MCF 10A (cell line): ENCODE measurements around the gene NELL1. TPM values are rescaled to one million over a fixed set of nuclear protein-coding genes. Genes with fewer than 3 reads are reported as not detected.

Experiments
- BruUV-seq: library from RNA; stranded (reverse); fragments of 400-500 nt; replicated peaks from 2 replicates; lab custom pipeline; 2021; lab: Mats Ljungman, UMichigan
- CTCF ChIA-PET: fragments of 300-600 bp; sonication (Branson Sonifier 250); formaldehyde crosslinking; extraction: SDS; loops from one replicate; lab custom pipeline; 2021; ENCODE audit warnings: antibody characterized with exemption, inconsistent platforms; lab: Yijun Ruan, JAX
- POLR2A ChIA-PET: fragments of 300-600, 350-650 bp; sonication (Branson Sonifier 250); formaldehyde crosslinking; extraction: SDS; loops from one replicate; lab custom pipeline; 2020; ENCODE audit warnings: antibody characterized with exemption, inconsistent platforms; lab: Yijun Ruan, JAX
- DNase-seq: peaks from one replicate; pipeline ENCODE4 v3.0.0-alpha.2; 2018; ENCODE audit not compliant: unreplicated experiment
- H3K27ac Mint-ChIP-seq: one replicate; pipeline ENCODE4 v1.8.0; 2022; ENCODE audit warnings: mild to moderate bottlenecking, low read depth, mixed read lengths; ENCODE audit not compliant: unreplicated experiment
- H3K27me3 Mint-ChIP-seq: one replicate; pipeline ENCODE4 v1.8.0; 2022; ENCODE audit warnings: mixed read lengths; ENCODE audit not compliant: insufficient read depth, unreplicated experiment
- H3K36me3 Mint-ChIP-seq: one replicate; pipeline ENCODE4 v1.8.0; 2022; ENCODE audit warnings: mild to moderate bottlenecking, moderate library complexity, mixed read lengths; ENCODE audit not compliant: insufficient read depth, unreplicated experiment
- H3K4me1 Mint-ChIP-seq: one replicate; pipeline ENCODE4 v1.8.0; 2022; ENCODE audit warnings: mixed read lengths; ENCODE audit not compliant: insufficient read depth, unreplicated experiment
- H3K4me3 Mint-ChIP-seq: one replicate; pipeline ENCODE4 v1.8.0; 2022; ENCODE audit warnings: mild to moderate bottlenecking, moderate library complexity, mixed read lengths; ENCODE audit not compliant: unreplicated experiment
- H3K9me3 Mint-ChIP-seq: one replicate; pipeline ENCODE4 v1.8.0; 2022; ENCODE audit warnings: mixed read lengths; ENCODE audit not compliant: unreplicated experiment
- intact Hi-C: fragments of 100-400 bp; cut with micrococcal nuclease; formaldehyde crosslinking; loops from 2 replicates; pipeline ENCODE4 v1.14.1; 2022
- total RNA-seq: library from RNA; stranded (reverse); gene quantifications from 2 replicates; pipeline ENCODE4 v1.2.3, GENCODE V29; 2022
- TF ChIP-seq, protein P1 (sequence below): fragments of 200-600 bp; IDR thresholded peaks from one replicate; pipeline ENCODE4 v1.8.0; 2022; ENCODE audit warnings: antibody characterized with exemption, mild to moderate bottlenecking; ENCODE audit not compliant: unreplicated experiment

The NELL1 gene
- total RNA-seq, 1 experiment from 2014 or later = not detected

DNA sequence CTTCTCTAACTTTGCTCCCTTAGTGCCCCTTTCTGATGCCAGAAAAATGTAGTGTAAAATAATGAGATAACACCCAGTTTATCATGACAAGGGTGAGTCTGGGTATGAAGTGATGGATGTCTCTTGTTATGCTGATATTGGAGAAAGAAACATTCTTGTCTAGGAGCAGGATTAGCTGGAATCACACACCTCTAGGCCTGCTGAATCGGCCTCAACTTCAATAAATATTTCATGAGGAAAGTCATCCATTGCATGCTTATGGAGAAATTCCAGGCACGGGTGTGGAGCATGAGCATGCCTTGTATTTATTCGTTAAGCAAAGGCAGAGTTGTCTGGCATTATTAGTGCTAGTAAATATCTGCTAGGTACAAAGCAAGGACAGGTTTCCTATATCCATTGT, 113.4 kb downstream of the NELL1 start:
- Mint-ChIP-seq H3K27ac (no peak overlapping the region), H3K27me3 (no peaks in the 10 kb centered on the region), H3K4me1 (no peaks in the 10 kb centered on the region), H3K4me3 (no peak overlapping the region), H3K9me3 (peaks cover 46% of the 10 kb centered on the region), H3K36me3 (no peaks in the 10 kb centered on the region)
- POLR2A ChIA-PET = no interaction called here
- no peak for DNase-seq
- intact Hi-C loops = no loop called here
- BruUV-seq = no TSS peak
- CTCF ChIA-PET = no interaction called here
- TF ChIP-seq, protein P1, sequence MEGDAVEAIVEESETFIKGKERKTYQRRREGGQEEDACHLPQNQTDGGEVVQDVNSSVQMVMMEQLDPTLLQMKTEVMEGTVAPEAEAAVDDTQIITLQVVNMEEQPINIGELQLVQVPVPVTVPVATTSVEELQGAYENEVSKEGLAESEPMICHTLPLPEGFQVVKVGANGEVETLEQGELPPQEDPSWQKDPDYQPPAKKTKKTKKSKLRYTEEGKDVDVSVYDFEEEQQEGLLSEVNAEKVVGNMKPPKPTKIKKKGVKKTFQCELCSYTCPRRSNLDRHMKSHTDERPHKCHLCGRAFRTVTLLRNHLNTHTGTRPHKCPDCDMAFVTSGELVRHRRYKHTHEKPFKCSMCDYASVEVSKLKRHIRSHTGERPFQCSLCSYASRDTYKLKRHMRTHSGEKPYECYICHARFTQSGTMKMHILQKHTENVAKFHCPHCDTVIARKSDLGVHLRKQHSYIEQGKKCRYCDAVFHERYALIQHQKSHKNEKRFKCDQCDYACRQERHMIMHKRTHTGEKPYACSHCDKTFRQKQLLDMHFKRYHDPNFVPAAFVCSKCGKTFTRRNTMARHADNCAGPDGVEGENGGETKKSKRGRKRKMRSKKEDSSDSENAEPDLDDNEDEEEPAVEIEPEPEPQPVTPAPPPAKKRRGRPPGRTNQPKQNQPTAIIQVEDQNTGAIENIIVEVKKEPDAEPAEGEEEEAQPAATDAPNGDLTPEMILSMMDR = no peak

DNA sequence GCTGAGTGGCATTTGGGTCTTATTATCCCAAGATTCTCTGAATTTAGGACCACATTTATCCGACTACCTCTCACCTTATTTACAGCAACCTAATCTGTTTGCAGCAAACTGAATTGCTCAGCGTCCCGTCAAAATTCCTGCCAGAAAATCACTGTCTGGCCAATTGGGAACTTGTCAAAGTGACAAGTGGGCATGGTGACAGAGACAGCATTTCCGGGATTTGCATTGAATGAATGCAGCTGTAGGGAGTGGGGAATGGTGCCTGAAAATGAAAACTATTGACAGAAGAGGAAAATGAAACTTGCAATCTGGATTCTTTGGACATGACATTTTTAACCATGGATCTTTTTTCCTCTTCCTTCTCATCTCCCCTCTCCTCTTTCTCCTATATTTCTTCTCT, 113.8 kb downstream of the NELL1 start:
- Mint-ChIP-seq H3K9me3 (peaks cover 42% of the 10 kb centered on the region), H3K27me3 (no peaks in the 10 kb centered on the region), H3K4me3 (no peak overlapping the region), H3K36me3 (no peaks in the 10 kb centered on the region), H3K27ac (no peak overlapping the region), H3K4me1 (no peaks in the 10 kb centered on the region)
- TF ChIP-seq, protein P1 = no peak
- intact Hi-C loops = no loop called here
- ChIA-PET CTCF (interaction anchor here (0.6 kb wide), 1 partner anchor 164 kb away, joined by 3 read pairs; no protein-coding TSS in a partner anchor), POLR2A (no interaction called here)
- BruUV-seq = no TSS peak
- no peak for DNase-seq

DNA sequence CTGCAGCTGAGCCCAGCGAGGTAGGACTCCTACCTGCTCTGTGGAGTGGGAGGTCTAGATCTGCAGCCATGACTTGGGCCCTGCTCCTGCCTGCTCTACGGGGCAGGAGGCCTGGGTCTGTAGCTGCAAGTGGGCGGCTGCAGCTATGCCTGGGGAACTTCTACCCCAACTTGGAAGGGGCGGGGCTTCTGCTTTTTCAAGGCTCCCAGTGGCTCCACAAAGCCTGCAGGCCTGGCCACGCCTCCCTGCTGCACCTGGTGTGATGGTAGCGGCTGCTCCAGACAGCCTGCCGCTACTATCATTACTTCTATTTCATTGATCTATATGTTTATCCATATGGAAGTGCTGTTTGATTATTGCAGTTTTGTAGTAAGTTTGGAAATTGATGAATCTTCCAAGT, 121.2 kb downstream of the NELL1 start:
- H3K9me3 Mint-ChIP-seq = no peaks in the 10 kb centered on the region
- H3K4me3 Mint-ChIP-seq = no peak overlapping the region
- H3K36me3 Mint-ChIP-seq = no peaks in the 10 kb centered on the region
- no TSS peak for BruUV-seq
- intact Hi-C loops = no loop called here
- H3K27me3 Mint-ChIP-seq = no peaks in the 10 kb centered on the region
- ChIA-PET POLR2A (no interaction called here), CTCF (no interaction called here)
- H3K4me1 Mint-ChIP-seq = no peaks in the 10 kb centered on the region
- no peak overlapping the region for H3K27ac Mint-ChIP-seq
- no peak for DNase-seq
- TF ChIP-seq, protein P1 = no peak

DNA sequence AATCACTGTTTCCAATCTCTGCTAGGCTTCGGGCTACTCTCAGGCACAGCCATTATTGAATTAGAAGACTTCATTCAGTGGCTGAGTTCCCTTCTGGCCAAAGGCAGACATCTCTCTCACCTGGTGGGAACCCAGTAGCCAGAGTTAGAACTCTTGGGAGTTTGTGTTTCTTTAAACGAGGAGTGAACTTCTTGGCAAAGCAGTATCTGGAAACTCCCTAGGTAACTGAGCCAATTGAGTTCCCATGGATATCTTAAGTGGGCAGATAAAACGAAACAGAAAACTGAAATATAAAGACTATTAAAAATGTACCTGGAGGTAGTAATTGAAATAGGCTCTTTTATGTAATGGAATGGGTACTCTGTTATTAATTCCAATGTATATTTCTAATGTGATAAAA, 125.6 kb downstream of the NELL1 start:
- H3K27ac Mint-ChIP-seq = no peak overlapping the region
- no peak overlapping the region for H3K4me3 Mint-ChIP-seq
- no peaks in the 10 kb centered on the region for H3K27me3 Mint-ChIP-seq
- DNase-seq = no peak
- POLR2A ChIA-PET = no interaction called here
- H3K36me3 Mint-ChIP-seq = no peaks in the 10 kb centered on the region
- H3K9me3 Mint-ChIP-seq = peaks cover 33% of the 10 kb centered on the region
- intact Hi-C loops = no loop called here
- TF ChIP-seq, protein P1 = no peak
- no peaks in the 10 kb centered on the region for H3K4me1 Mint-ChIP-seq
- no TSS peak for BruUV-seq
- CTCF ChIA-PET = interaction anchor here (0.8 kb wide), 1 partner anchor 40 kb away, joined by 7 read pairs; no protein-coding TSS in a partner anchor
